Mucosa of rectum (tissue), 2 donors: ENCODE data around the gene BPIFB3.

Experiments
- H3K27ac ChIP-seq, 2 donors: one replicate each; pipeline ENCODE4 v1.7.0; 2013; ENCODE audit warnings: inconsistent platforms in 2 of 2, low read depth in 2 of 2, low read length in 2 of 2
- H3K27me3 ChIP-seq, 2 donors: one replicate each; pipeline ENCODE4 v1.7.0; 2013; ENCODE audit warnings: low read length in 2 of 2; ENCODE audit not compliant: control insufficient read depth in 2 of 2, insufficient read depth in 2 of 2
- H3K36me3 ChIP-seq, 2 donors: one replicate each; pipeline ENCODE4 v1.7.0; 2013; ENCODE audit warnings: low read length in 2 of 2; ENCODE audit not compliant: control insufficient read depth in 2 of 2, insufficient read depth in 2 of 2
- H3K4me1 ChIP-seq, 2 donors: one replicate each; pipeline ENCODE4 v1.7.0; 2013; ENCODE audit warnings: low read length in 2 of 2, mild to moderate bottlenecking in 1 of 2; ENCODE audit not compliant: control insufficient read depth in 2 of 2, insufficient read depth in 2 of 2
- H3K4me3 ChIP-seq, 2 donors: one replicate each; pipeline ENCODE4 v1.7.0; 2013; ENCODE audit warnings: low read length in 2 of 2
- H3K9ac ChIP-seq, 2 donors: one replicate each; pipeline ENCODE4 v1.7.0; 2013; ENCODE audit warnings: low read length in 2 of 2, low read depth in 1 of 2, mild to moderate bottlenecking in 1 of 2
- H3K9me3 ChIP-seq, 2 donors: one replicate each; pipeline ENCODE4 v1.7.0; 2013; ENCODE audit warnings: low read length in 2 of 2; ENCODE audit not compliant: control insufficient read depth in 2 of 2
- donor health status: healthy.
- donor health status: Normal muscosa, but diverticular disease.

Gene BPIFB3

DNA sequence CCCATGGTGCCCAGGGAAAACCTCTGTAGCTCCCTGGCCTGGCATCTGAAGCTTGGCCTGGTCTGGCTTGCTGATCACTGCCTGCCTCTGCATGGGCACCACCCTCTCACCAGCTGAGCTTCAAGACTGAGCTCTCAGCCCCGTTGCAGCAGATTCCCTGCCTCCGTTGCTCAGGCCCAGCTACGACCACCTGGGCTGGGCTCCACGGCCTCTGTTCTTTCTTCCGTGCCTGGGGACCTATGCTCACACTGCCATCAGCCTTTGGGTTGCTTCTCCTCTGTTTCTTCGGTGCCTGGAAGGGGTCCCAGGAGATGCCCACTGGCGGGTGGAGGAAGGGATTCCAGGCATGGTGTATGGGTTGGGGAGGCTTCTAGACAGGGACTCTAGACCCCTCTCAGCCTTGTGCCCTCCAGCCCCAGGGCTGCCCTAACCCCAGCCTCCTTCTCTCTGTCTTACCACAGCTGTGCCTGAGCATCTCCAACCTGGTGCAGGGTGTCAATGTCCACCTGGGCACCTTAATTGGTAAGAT is 37.1 kb upstream of the BPIFB3 start:
- H3K4me1 ChIP-seq: no peaks in the 10 kb centered on the region
- no peaks in the 10 kb centered on the region for H3K36me3 ChIP-seq
- no peak overlapping the region for H3K4me3 ChIP-seq
- peaks cover 2 to 3% of the 10 kb centered on the region in 2 donors for H3K27me3 ChIP-seq
- no peak overlapping the region for H3K9ac ChIP-seq
- H3K9me3 ChIP-seq: no peaks in the 10 kb centered on the region
- H3K27ac ChIP-seq: no peak overlapping the region

DNA sequence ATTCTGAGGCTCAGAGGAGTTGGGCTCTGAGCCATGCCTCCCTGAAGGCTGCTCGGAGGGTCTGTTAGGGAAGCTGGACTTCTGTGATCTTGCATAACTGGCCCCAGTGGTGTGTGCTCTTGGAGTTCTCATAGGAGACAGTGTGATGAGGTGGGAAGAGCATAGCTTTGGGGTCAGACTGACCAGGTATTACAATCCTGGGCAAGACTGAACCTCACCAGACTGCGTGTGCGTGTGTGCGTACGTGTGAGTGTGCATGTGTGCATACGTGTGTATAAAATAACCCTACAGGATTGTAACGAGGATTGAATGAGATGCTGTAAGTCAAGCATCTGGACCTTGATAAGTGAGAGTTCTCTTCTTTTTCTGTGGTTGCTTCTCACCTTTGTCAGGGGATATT is 36.2 kb upstream of the BPIFB3 start:
- Histone ChIP-seq H3K9me3 (no peaks in the 10 kb centered on the region), H3K9ac (no peak overlapping the region), H3K36me3 (no peaks in the 10 kb centered on the region), H3K27ac (no peak overlapping the region), H3K4me1 (no peaks in the 10 kb centered on the region), H3K27me3 (peaks cover 2 to 3% of the 10 kb centered on the region in 2 donors), H3K4me3 (no peak overlapping the region)

DNA sequence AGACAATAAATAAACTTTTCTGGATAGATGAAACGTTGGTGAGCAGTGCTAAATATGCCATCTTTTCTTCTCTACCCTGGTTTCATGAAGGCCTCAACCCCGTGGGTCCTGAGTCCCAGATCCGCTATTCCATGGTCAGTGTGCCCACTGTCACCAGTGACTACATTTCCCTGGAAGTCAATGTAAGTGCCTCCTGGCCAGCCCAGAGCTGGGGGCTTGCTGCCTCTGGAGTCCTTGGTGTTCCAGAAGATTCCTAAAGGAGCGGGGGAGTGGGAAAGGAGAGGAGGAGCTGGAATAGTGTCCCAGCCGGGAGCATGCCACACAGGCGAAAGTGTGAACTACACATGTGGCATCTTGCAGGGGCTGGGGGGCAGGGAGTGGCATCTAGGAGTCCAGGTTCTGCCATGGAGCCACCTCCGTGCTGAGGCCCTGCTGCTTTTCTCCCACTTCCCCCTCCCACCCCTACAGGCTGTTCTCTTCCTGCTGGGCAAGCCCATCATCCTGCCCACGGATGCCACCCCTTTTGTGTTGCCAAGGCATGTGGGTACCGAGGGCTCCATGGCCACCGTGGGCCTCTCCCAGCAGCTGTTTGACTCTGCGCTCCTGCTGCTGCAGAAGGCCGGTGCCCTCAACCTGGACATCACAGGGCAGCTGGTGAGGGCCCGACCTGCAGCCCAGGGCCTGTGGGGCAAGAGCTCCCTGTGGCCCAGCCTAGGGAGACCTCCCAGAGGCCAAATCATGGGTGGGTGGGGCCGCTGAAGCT is 35.4 kb upstream of the BPIFB3 start:
- H3K9ac ChIP-seq: no peak overlapping the region
- H3K9me3 ChIP-seq: no peaks in the 10 kb centered on the region
- no peaks in the 10 kb centered on the region for H3K4me1 ChIP-seq
- H3K27ac ChIP-seq: no peak overlapping the region
- no peak overlapping the region for H3K4me3 ChIP-seq
- H3K27me3 ChIP-seq: peaks cover 2 to 3% of the 10 kb centered on the region in 2 donors
- H3K36me3 ChIP-seq: no peaks in the 10 kb centered on the region

- H3K4me3 ChIP-seq: no peak overlapping the region
- no peaks in the 10 kb centered on the region for H3K36me3 ChIP-seq
- H3K27me3 ChIP-seq: peaks cover 2 to 3% of the 10 kb centered on the region in 2 donors
- H3K9me3 ChIP-seq: no peaks in the 10 kb centered on the region
- no peak overlapping the region for H3K9ac ChIP-seq
- no peaks in the 10 kb centered on the region for H3K4me1 ChIP-seq
- H3K27ac ChIP-seq: no peak overlapping the region
Observed at GRCh38 chr20:33019465-33020277, 34.0 kb upstream of the BPIFB3 start.

DNA sequence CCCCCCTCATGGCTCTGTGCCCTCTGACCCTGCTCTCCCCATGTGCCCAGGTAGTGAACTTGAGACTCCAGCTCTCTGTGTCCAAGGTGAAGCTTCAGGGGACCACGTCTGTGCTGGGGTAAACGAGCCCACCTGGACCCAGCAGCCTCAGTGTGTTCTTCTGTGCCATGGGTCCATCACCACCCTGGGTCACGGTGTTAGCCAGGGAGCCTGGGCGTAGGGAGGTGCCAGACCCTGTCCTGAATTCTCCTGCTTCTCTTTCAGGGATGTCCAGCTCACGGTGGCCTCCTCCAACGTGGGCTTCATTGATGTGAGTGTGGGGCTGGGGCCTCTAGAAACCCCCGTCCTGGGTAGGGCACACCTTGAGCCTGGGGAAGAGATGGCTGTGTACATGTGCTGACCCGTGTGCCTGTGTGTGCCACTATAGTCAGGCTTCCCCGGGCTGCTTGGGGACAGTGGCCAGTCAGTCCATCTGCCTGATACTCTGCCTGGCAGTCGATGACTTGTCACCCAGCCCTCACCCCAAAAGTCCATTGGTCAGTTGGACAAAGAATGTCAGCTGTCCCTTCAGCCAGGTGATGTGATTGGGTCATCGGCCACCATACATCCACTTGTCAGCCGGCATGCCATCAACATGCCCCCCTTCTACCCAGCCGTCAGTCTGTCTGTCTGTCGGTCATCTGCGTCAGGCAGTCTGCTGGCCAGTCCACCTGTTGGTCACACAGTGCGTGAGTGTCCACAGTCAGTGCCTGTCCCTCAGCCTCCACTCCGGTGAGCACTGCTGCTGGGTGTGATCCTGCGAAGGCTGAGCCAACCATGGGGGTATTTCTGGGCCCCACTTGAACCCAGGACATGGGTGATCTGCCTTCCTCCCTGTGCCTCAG is 33.2 kb upstream of the BPIFB3 start:
- H3K27me3 ChIP-seq: peaks cover 0 to 2% of the 10 kb centered on the region in 2 donors
- H3K27ac ChIP-seq: no peak overlapping the region
- H3K9ac ChIP-seq: no peak overlapping the region
- no peaks in the 10 kb centered on the region for H3K9me3 ChIP-seq
- H3K36me3 ChIP-seq: no peaks in the 10 kb centered on the region
- no peaks in the 10 kb centered on the region for H3K4me1 ChIP-seq
- H3K4me3 ChIP-seq: no peak overlapping the region

- Histone ChIP-seq H3K9me3 (no peaks in the 10 kb centered on the region), H3K4me3 (no peak overlapping the region), H3K9ac (no peak overlapping the region), H3K27me3 (peaks cover 0 to 2% of the 10 kb centered on the region in 2 donors), H3K4me1 (no peaks in the 10 kb centered on the region), H3K27ac (no peak overlapping the region), H3K36me3 (no peaks in the 10 kb centered on the region)
Observed at GRCh38 chr20:33021879-33022278, 31.8 kb upstream of the BPIFB3 start.

GRCh38 chr20:33022289-33022688 is 31.4 kb upstream of the BPIFB3 start:
- no peak overlapping the region for H3K4me3 ChIP-seq
- no peak overlapping the region for H3K27ac ChIP-seq
- no peak overlapping the region for H3K9ac ChIP-seq
- H3K9me3 ChIP-seq: no peaks in the 10 kb centered on the region
- H3K27me3 ChIP-seq: peaks cover 0 to 2% of the 10 kb centered on the region in 2 donors
- no peaks in the 10 kb centered on the region for H3K36me3 ChIP-seq
- no peaks in the 10 kb centered on the region for H3K4me1 ChIP-seq

DNA sequence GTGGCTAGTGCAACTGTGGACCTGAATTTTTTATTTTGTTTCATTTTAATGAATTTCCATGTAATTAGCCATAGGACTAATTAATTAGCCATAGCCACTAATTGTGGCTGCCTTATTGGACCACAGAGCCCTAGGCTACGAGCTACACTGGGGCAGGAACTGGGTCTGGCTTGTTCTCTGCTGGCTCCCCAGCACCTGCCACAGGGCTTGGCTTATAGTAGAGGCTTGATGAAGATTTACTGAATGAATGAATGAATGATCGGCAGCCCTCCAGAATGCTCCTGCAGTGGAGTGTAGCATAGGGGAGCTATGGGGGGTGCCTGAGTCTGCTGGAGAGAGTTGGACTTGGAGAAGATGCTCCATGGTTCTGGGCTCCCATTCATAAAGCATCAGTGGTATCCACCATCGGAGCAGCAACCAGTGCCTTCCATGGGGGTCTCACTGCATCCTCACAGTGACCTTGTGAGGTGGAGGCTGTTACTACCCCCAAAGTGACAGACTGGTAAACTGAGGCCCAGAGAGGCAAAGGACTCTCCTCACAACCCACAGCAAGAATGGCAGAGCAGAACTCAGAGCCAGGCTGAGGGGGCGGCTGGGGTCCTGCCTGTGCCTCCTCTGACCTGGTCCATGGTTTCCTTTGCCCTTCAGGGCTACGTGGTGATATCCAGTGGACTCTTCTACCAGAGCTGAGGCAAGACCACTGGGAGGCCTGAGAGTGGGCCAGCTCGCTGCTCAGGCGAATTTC is 30.8 kb upstream of the BPIFB3 start:
- Histone ChIP-seq H3K4me3 (no peak overlapping the region), H3K27me3 (peaks cover 0 to 2% of the 10 kb centered on the region in 2 donors), H3K4me1 (no peaks in the 10 kb centered on the region), H3K9ac (no peak overlapping the region), H3K9me3 (no peaks in the 10 kb centered on the region), H3K27ac (no peak overlapping the region), H3K36me3 (no peaks in the 10 kb centered on the region)

- H3K27me3 ChIP-seq: peaks cover 0 to 2% of the 10 kb centered on the region in 2 donors
- H3K9me3 ChIP-seq: no peaks in the 10 kb centered on the region
- H3K4me3 ChIP-seq: no peak overlapping the region
- H3K36me3 ChIP-seq: no peaks in the 10 kb centered on the region
- H3K27ac ChIP-seq: no peak overlapping the region
- no peak overlapping the region for H3K9ac ChIP-seq
- H3K4me1 ChIP-seq: no peaks in the 10 kb centered on the region
Observed at GRCh38 chr20:33023439-33024242, 30.1 kb upstream of the BPIFB3 start.
